Tongue (tissue), 2 donors: ENCODE data around the gene NMU. TPM values are rescaled to one million over a fixed set of nuclear protein-coding genes. Genes with fewer than 3 reads are reported as not detected.
"Not testable (repeated sequence)": the region's sequence is repeated elsewhere in the genome, so short reads cannot be mapped to it uniquely, and the experiment has no call there.

ENCODE experiments used
- DNase-seq: peaks from one replicate; pipeline ENCODE4 v3.0.0-alpha.2; 2015
- total RNA-seq: library from RNA; depleted of rRNA; stranded (reverse); fragments of >200 nt; gene quantifications from one replicate; pipeline ENCODE4 v1.2.3, GENCODE V29; 2014

NMU gene
- total RNA-seq, 1 donor from 2014 or later, result 6.2 TPM

DNA sequence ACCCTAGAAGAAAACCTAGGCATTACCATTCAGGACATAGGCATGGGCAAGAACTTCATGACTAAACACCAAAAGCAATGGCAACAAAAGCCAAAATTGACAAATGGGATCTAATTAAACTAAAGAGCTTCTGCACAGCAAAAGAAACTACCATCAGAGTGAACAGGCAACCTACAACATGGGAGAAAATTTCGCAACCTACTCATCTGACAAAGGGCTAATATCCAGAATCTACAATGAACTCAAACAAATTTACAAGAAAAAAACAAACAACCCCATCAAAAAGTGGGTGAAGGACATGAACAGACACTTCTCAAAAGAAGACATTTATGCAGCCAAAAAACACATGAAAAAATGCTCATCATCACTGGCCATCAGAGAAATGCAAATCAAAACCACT, 12.0 kb downstream of the NMU start:
- not testable (repeated sequence) for DNase-seq

DNA sequence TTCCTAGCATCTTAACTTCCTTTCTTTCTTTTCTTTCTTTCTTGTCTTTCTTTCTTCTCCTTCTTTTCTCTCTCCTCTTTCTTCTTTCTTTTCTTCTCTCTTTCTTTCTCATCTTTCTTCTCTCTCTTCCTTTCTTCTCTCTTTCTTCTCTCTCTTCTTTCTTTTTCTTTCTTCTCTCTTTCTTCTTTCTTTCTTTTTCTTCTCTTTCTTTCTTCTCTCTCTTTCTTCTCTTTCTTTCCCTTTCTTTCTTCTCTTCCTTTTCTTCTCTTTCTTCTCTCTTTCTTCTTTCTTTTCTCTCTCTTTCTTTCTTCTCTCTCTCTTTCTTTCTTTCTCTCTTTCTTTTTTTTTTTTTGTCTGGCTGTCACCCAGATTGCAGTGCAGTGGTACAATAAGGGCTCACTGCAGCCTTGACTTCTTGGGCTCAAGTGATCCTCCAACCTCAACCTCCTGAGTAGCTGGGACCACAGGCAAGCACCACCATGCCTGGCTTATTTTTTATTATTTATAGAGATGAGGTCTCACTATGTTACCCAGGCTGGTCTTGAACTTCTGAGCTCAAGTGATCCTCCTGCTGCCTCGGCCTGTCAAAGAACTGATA, 17.5 kb downstream of the NMU start:
- no peak for DNase-seq

DNA sequence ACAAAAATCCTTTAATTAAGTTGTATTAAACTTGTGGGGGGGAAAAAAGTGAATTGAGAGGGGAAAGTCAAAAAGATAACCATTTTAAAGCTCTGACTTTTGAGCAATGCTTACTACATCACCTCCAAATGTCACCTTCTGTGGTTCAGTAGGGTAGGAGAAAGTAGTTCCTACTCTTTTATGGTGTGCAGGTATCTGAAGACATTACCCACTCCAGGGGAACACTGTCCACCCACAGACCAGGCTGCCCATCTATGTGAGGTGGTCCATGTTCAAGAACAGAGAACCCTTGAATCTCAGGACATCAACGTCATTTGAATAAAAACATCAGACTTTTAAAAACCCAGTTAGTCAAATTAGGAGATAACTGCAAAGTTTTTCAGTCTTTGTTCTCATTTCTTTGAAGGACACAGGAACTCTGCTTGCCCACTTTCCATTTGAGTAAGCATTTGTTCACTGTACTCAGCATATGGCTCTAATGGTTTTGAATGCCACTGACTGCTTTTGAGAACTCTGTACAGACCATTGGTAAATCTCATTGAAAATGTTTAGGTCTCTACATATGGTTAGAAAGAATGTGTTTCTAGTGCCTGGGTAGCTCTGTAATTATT, 18.4 kb downstream of the NMU start:
- DNase-seq, result no peak

DNA sequence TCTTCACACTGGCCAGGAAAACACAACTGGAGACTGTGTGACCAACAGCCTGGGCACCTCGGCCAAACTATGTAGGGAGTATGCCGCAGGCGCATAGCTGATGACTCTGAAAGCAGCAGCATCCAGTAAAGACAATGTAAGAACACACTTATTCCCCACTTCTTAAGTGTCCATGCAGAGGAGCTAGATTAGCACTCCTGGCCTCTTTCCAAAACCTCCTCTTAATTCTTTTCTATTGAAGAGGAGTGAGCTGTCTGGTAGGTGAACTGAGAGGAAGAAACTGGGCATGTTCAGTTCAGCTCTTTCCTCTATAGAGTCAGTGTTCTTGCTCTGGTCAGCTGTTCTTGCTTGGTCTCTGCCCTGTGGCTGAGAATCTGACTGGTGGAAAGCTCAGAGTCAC, 21.1 kb downstream of the NMU start:
- DNase-seq, result no peak

DNA sequence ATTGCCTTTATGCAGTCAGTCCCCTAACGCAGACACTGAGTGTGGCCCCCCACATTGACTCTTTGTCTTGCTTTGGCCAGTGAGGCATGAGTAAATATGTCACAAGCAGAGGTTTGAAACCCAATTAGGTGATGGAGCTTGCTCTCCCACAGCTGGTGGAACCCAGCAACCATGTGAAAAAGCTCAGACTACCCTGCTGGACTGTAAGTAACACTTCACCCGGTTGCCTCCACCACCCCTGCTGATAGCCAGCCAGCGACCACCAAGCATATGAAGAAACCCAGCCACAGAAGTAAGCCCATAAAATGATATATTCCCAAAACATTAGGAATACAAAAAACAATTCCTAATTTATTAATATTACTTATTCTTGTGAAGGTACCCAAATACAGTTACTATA, 22.5 kb downstream of the NMU start:
- DNase-seq, result no peak

DNA sequence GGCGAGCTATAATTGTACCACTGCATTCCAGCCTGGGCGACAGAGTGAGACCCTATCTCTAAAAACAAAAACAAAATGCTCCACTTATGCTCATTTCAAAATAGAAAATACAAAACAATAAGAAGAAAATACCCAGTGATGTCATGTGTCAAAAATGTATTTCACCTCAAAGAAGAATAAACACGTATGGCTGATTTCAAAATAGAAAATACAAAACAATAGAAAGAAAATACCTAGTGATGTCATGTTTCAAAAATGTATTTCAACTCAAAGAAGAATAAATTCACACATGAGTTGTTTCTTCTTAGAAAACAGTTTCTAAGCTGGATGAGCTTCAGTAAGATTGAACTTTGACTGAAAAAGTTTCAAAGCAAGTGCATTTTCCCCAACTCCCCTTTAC, 23.8 kb downstream of the NMU start:
- no peak for DNase-seq

DNA sequence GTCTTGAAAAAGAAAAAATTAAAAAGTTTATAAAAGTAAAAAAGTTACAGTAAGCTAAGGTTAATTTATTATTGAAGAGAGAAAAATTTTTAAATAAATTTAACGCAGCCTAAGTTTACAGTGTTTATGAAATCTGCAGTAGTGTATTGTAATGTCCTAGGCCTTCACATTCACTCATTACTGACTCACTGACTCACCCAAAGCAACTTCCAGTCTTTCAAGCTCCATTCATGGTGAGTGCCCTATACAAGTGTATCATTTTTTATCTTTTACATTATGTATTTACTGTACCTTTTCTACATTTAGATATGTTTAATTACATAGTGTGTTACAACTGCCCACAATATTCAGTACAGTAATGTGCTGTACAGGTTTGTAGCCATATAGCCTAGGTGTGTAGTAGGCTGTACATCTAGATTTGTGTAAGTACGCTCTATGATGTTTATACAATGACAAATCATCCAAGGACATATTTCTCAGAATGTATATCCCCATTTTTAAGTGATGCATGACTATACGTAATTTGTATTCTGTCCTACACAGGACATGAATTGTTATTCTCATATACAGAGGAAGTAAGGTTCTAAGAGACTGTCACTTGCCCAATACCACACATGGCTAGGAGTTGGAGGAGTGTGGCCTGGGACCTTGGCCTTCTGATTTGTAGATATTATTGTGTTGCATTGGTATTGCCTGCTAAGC, 24.6 kb downstream of the NMU start:
- DNase-seq, result no peak

DNA sequence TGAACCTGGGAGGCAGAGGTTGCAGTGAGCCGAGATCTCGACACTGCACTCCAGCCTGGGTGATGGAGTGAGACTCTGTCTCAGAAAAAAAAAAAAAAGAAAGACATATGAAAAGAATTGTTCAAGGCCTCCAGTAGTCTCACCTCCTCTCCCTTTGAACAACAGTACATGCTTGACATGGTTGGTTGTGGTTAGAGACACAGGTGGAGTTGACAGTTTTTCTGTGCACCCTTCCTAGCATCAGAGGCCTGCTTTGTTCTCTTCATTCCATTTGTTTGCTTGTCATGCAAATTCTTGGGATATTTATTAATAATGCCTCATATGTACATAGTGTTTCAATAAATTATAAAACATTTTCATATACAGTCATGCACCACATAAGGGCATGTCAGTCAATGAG, 25.7 kb downstream of the NMU start:
- DNase-seq, result no peak

DNA sequence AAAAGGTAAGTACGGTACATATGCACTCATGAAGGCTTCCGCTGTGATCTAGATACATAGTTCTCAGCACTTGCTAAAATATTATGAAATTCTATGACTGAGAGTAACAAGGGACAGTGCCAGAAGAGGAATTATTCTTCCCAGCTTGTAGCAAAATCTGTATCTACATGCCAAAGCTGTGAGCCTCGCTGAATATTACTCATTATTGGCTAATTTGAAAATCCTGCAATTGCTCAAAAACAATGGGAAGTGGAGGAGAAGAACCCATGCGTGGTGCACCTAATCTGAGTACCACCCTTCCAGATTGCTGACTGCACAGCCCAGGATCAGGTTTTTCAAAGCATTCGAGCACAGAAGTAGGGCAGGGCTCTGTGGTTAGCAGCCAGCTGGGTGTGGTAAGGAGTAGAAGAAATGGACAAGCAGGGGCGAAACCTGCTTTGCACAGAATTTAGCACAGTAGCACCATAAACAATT, 26.7 kb downstream of the NMU start:
- peak; percentile 24 for DNase-seq

DNA sequence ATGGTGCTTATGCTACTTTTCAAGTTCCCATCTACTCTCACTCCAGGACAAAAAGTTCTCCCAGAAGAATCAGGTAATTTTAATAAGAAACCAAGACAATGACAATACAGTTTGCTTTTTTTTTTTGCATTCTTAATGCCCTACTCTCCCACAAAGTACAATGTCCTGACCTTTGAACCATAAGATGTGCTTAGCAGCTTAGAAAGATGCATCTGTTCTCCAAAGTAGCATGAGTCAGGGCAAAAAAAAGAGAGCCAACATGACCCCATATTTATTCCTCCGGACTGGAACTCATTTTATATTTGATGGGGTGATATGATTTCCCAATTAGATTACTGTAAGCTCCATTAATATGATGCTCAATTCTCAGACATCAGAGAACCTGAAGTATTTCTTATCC, 27.5 kb downstream of the NMU start:
- no peak for DNase-seq

DNA sequence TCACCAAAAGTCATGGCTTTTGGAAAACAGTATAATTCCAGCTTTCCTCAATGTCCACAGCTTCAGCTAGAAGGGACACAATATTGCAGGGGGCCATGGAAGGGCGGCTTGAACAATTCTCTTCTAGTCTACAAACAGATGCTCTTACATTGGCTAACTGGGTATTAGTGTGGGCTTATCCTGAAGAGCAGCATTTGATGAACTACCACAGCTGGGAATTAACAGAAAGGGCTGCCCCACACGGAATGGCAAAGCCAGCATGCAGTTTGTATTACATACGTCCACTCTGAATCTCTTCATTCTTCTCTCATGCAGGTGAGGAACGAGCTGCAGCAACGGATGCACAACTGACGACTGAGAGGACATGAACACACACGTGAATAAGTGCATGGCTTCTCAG, 31.1 kb downstream of the NMU start:
- DNase-seq, result peak; percentile 74

DNA sequence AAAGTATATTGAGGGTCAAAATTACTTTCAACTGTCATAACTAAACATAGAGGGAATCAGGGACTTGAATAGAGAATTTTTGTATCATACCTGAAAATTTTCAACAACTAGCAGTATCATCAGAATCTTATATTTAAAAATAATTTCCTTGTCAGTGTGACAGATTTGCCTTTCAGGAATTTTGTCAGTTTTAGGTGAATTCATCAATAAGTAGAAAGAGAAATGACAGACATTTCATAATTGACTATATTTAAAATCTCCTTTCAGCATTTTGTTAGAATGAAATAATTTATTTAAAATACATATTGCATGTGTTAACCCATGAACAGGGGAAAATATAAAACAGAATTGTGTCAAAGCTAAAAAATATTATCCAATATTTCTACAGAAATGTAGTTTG, 35.5 kb downstream of the NMU start:
- DNase-seq, result no peak

DNA sequence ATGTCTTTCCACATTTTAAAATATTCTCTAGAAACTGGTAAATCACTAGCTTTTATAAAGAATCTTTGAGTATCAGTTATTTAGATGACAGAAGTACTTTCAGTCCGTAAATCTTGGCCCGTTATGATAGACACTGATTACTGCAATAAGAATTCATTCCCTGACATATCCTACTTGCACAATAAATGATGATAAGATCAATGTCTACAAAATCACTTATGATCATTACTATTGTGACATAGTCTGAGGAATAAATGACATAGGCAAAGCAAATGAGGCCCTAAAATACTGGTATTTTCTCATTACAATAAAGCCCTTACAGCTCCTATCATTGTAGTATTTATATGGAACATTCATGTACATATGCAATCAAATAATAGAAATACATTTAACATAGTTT, 37.5 kb downstream of the NMU start:
- no peak for DNase-seq

DNA sequence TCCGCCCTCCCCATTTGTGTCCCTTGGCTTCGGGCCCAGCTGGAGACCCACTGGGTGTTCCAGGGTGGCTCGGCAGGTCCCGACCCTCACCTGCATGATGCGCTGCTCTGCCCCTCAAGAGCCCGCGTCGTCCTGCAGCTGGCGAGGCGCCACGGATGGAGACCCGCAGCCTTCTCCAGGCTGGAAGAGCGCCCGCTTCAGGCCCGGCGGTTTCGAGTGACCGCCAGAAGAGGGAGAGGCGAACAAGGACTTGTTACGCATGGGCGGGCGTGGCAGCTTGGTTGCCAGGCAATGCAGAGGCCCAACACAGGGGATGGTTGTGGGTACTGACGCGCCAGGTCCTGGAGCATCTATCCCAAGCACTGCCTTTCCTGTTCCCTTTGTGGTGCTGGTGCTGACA, 44.1 kb downstream of the NMU start, which contains the start of gene PDCL2:
PDCL2 (minus strand) TSS at position 232 of the 400 bp plus-strand sequence; CDS start at position 96, 136 bp downstream.
- no peak for DNase-seq

DNA sequence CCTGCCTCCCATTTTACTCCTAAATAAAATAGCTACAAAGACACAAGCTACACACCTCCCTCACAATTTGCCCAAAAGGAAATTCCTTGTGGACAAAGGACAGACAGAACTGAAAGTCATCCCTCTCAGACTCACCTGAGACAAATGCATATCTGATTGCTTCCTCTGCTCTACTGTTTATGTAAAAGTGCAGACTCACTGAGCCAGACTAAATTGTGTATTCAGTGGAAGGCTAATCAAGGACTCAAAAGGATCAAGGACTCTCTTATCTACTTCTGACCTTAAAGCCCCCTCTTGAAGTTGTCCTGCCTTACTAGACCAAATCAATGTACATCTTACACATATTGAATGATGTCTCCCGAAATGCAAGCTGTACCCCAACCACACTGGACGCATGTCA, 47.9 kb downstream of the NMU start:
- DNase-seq, result no peak

DNA sequence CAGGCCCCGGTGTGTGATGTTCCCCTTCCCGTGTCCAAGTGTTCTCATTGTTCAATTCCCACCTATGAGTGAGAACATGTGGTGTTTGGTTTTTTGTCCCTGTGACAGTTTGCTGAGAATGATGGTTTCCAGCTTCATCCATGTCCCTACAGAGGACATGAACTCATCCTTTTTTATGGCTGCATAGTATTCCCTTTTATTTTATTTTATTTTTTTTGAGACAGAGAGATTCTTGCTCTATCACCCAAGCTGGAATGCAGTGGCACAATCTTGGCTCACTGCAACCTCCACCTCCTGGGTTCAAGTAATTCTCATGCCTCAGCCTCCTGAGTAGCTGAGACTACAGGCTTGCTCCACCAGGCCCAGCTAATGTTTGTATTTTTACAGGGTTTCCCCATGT, 53.3 kb downstream of the NMU start:
- DNase-seq, result not testable (repeated sequence)

DNA sequence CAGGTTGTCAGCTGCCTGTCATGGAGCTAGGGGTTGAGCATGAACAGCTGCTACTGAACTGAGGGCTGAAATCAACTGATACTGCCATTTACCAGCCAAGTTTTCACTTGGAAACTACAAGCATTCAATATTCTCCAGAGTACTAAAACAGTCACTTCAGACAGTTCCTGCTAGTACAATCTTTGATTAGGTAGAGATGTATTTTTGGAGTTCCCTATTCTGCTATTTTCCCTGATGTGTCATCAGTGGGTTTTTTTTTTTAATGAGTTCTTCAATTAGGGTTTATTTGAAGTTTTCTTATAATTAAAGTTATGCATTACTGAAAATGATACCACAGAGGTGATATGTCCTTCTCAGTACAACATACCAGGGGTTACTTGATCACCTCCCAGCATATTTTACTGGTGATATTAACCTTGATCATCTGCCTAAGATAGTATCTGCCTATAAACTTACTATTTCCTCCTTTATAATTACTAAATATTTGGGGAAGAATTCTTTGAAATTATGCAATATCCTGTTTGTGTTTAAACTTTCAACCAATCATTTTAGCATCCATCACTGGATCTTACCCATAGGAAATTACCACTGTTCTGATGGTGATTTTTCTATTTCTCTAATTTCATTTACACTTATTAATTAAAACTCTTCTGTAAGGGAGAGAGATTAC, 57.6 kb downstream of the NMU start:
- no peak for DNase-seq

DNA sequence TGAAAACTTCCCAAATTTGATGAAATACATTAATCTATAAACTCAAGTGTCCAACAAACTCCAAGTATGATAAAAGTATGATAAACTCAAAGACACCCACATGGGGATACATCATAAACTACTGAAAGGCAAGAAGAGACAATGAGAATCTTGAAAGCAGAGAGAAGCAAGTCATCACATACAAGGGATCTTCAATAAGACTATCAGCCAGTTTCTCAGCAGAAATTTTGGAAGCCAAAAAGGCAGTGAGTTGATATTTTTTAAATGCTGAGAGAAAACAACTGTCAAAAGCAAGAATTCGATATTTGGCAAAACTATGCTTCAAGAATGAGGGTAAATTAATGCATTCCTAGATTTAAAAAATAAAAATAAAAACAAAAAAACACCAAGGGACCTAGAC, 60.6 kb downstream of the NMU start:
- DNase-seq, result no peak

DNA sequence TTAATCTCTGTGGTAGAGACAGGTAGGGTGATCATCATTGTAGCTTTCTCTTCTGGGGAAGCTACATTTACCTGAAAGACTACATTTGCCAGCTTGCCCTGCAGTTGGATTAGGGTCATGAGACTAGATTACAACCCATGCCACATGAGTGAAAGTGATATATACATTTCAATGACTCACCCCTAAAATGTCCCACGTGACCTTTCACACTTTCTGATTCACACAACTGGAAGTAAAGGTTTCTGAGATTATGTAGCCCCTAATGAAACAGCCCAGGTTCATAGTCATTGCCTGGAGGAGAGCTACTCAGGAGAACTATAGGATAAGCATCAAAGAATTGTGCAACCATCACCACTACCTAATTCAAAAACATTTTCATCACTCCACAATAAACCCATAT, 61.8 kb downstream of the NMU start:
- DNase-seq, result no peak

DNA sequence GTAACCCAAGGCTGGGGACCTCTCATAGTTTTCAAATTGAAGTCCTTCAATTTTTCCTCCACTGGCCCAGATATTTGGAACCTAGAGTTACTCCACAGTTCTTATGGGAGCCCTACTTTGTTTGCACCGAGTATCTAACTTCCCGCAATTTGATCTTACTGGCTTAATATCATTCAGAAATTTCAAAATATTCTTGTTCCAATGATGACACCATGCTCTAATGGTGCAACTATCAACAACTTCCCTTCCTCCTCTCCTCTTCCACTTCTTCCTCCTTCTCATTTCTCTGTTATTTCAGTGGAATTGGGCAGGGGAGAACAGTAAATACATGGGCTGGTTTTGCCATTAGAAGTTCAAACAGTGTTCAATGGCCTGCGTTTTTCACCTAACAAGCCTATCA, 64.3 kb downstream of the NMU start:
- DNase-seq, result no peak

DNA sequence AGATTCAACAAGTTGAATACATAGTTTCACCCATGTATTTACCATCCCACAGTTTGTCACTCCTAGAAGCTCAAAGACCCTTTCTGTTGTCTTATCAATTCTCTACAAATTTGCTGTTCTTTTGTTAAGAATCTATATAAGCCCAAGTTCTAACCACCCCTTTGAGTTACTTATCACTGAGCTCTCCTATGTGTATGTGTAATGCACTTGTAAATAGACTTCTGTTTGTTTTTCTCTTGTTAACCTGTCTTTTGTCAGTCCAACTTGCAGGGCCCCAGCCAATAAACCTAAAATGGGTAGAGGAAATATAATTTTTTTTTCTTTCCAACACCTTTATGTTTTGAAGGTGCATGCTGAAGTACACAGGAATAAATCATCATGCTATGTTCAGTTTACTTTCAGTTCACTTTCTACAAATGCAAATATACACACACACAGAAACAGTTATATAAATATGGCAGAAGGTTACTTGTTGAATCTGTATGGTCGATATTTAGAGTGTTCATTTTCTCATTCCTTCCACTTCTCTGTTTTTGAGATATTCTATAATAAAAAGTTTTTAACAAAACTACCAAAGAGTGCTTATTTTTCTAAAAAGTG, 67.1 kb downstream of the NMU start:
- DNase-seq, result no peak

DNA sequence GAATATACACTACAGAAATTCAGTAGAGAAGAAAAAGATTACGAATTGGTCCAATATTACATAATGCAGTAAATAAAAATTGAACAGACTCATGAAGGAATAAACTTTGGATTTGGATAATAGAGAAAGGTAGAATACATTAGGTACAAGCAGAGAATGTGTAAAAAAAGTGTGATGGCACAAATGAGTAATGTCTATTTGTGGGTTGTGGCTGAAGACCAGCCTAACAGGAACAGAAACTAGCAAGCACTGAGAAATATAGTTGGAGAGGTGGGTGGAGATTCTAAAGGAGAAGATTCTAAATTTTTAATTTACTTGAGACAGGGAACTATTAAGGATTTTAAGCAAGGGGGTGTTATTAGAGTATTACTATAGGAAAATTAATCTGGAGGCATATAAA, 74.2 kb downstream of the NMU start:
- DNase-seq, result peak; percentile 2

DNA sequence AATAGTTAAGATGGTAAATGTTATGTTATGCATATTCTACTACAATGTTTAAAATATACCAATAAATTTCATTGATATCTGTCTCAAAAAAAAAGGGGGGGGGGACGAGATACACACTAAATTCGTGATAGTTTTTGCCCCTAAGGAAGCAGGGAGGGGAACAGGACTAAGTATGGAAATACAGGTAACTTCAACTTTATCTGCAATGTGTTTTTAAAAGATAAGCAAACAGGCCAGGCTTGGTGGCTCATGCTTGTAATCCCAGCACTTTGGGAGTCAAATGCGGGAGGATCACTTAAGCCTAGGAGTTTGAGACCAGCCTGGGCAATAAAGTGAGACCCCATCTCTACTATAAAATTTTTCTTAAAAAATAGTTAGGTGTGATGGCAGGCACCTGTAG, 76.0 kb downstream of the NMU start:
- DNase-seq, result no peak
